ENCODE measurements around the gene DUS2.
"Not testable (repeated sequence)": the region's sequence is repeated elsewhere in the genome, so short reads cannot be mapped to it uniquely, and the experiment has no call there.

The DUS2 gene

GRCh38 chr16:68097895-68098294, 74.8 kb downstream of the DUS2 start:
- Histone ChIP-seq H3K4me3 (ENCODE audit: low read length) (no peak overlapping the region), H3K27me3 (ENCODE audit: insufficient read depth, low read length) (no peaks in the 10 kb centered on the region), H3K4me1 (ENCODE audit: insufficient read depth, low read length) (peaks cover 22% of the 10 kb centered on the region), H3K9ac (ENCODE audit: low read depth, low read length) (no peak overlapping the region), H3K9me3 (ENCODE audit: insufficient read depth, low read depth, low read length) (no peaks in the 10 kb centered on the region), H3K27ac (ENCODE audit: low read depth, low read length) (no peak overlapping the region), H3K36me3 (ENCODE audit: insufficient read depth, low read length) (no peaks in the 10 kb centered on the region)
- 98% methylated on average over 2 of the region's 3 CpGs for WGBS

- no peak overlapping the region for H3K4me3 ChIP-seq (ENCODE audit: low read length)
- H3K36me3 ChIP-seq (ENCODE audit: insufficient read depth, low read length) = no peaks in the 10 kb centered on the region
- peaks cover 6% of the 10 kb centered on the region; the same call in 1 of the 2 replicates for H3K4me1 ChIP-seq (ENCODE audit: insufficient read depth, low read length)
- H3K9me3 ChIP-seq (ENCODE audit: insufficient read depth, low read depth, low read length) = no peaks in the 10 kb centered on the region
- 97% methylated on average over 4 of the region's 4 CpGs for WGBS
- no peaks in the 10 kb centered on the region for H3K27me3 ChIP-seq (ENCODE audit: insufficient read depth, low read length)
- H3K9ac ChIP-seq (ENCODE audit: low read depth, low read length) = no peak overlapping the region
- H3K27ac ChIP-seq (ENCODE audit: low read depth, low read length) = no peak overlapping the region
These were observed 77.4 kb downstream of the DUS2 start for GRCh38 chr16:68100488-68100887.

GRCh38 chr16:68105611-68106010, 82.5 kb downstream of the DUS2 start:
- Histone ChIP-seq H3K9me3 (ENCODE audit: insufficient read depth, low read depth, low read length) (0 out of 2 replicates have a peak, but pooled peaks cover 2% of the 10 kb centered on the region), H3K4me1 (ENCODE audit: insufficient read depth, low read length) (peaks cover 4% of the 10 kb centered on the region; the same call in 1 of the 2 replicates)
- WGBS = 92% methylated on average over 3 of the region's 3 CpGs

DNA sequence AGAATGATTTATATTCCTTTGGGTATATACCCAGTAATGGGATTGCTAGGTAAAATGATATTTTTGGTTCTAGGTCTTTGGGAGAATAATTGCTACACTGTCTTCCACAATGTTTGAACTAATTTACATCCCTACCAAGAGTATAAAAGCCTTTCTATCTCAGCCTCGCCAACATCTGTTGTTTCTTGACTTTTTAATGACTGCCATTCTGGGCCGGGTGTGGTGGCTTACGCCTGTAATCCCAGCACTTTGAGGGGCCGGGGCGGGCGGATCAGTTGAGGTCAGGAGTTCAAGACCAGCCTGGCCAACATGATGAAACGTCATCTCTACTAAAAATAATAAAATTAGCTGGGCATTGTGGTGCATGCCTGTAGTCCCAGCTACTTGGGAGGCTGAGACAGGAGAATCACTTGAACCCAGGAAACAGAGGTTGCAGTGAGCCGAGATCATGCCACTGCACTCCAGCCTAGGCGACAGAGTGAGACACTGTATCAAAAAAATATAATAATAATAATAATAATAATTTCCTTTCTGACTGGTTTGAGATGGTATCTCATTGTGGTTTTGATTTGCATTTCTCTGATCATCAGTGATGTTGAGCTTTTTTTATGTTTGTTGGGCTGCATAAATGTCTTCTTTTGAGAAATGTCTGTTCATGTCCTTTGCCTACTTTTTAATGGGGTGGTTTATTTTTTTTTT, 84.3 kb downstream of the DUS2 start:
- H3K27ac ChIP-seq (ENCODE audit: low read depth, low read length); H3K4me3 ChIP-seq (ENCODE audit: low read length); H3K9ac ChIP-seq (ENCODE audit: low read depth, low read length); H3K4me1 ChIP-seq (ENCODE audit: insufficient read depth, low read length); H3K27me3 ChIP-seq (ENCODE audit: insufficient read depth, low read length); H3K9me3 ChIP-seq (ENCODE audit: insufficient read depth, low read depth, low read length); H3K36me3 ChIP-seq (ENCODE audit: insufficient read depth, low read length): not testable (repeated sequence)
- 95% methylated on average over 7 of the region's 9 CpGs for WGBS

More at GRCh38 chr16:68105611-68106010, 82.5 kb downstream of the DUS2 start:
- H3K9ac ChIP-seq (ENCODE audit: low read depth, low read length) = no peak overlapping the region
- no peak overlapping the region for H3K27ac ChIP-seq (ENCODE audit: low read depth, low read length)
- H3K4me3 ChIP-seq (ENCODE audit: low read length) = no peak overlapping the region
- no peaks in the 10 kb centered on the region for H3K27me3 ChIP-seq (ENCODE audit: insufficient read depth, low read length)
- no peaks in the 10 kb centered on the region for H3K36me3 ChIP-seq (ENCODE audit: insufficient read depth, low read length)

DNA sequence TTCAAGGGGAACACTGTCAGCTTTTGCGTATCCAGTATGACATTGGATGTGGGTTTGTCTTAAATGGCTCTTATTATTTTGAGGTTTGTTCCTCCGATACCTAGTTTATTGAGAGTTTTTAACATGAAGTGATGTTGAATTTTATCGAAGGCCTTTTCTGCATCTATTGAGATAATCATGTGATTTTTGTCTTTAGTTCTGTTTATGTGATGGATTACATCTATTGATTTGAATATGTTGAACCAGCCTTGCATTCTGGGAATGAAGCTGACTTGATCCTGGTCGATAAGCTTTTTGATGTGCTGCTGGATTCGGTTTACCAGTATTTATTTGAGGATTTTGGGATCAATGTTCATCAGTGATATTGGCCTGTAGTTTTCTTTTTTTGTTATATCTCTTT, 86.1 kb downstream of the DUS2 start:
- not testable (repeated sequence) for H3K27me3 ChIP-seq (ENCODE audit: insufficient read depth, low read length)

GRCh38 chr16:68110611-68111010, 87.5 kb downstream of the DUS2 start:
- 88% methylated on average over 2 of the region's 2 CpGs for WGBS
- H3K9ac ChIP-seq (ENCODE audit: low read depth, low read length) = not testable (repeated sequence)

More for the DNA sequence above, 86.1 kb downstream of the DUS2 start:
- not testable (repeated sequence) for H3K4me1 ChIP-seq (ENCODE audit: insufficient read depth, low read length); H3K4me3 ChIP-seq (ENCODE audit: low read length); H3K9ac ChIP-seq (ENCODE audit: low read depth, low read length); H3K9me3 ChIP-seq (ENCODE audit: insufficient read depth, low read depth, low read length); H3K36me3 ChIP-seq (ENCODE audit: insufficient read depth, low read length); H3K27ac ChIP-seq (ENCODE audit: low read depth, low read length)
- WGBS = 96% methylated on average over 5 of the region's 5 CpGs

DNA sequence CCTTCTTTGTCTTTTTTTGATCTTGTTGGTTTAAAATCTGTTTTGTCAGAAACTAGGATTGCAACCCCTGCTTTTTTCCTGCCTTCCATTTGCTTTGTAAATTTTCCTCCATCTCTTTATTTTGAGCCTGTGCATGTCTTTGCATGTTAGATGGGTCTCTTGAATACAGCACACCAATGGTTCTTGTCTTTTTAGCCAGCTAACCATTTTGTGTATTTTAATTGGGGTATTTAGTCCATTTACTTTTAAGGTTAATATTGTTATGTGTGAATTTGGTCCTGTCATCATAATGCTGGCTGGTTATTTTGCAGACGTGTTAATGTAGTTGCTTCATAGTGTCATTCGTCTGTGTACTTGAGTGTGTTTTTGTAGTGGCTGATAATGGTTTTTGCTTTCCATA, 88.3 kb downstream of the DUS2 start:
- Histone ChIP-seq H3K9ac (ENCODE audit: low read depth, low read length) (no peak overlapping the region), H3K4me3 (ENCODE audit: low read length) (no peak overlapping the region), H3K9me3 (ENCODE audit: insufficient read depth, low read depth, low read length) (0 out of 2 replicates have a peak, but pooled peaks cover 5% of the 10 kb centered on the region), H3K36me3 (ENCODE audit: insufficient read depth, low read length) (no peaks in the 10 kb centered on the region), H3K4me1 (ENCODE audit: insufficient read depth, low read length) (no peaks in the 10 kb centered on the region), H3K27ac (ENCODE audit: low read depth, low read length) (no peak overlapping the region), H3K27me3 (ENCODE audit: insufficient read depth, low read length) (no peaks in the 10 kb centered on the region)
- 91% methylated on average over 2 of the region's 2 CpGs for WGBS

More at GRCh38 chr16:68110611-68111010, 87.5 kb downstream of the DUS2 start:
- H3K27ac ChIP-seq (ENCODE audit: low read depth, low read length); H3K4me1 ChIP-seq (ENCODE audit: insufficient read depth, low read length); H3K9me3 ChIP-seq (ENCODE audit: insufficient read depth, low read depth, low read length); H3K36me3 ChIP-seq (ENCODE audit: insufficient read depth, low read length); H3K4me3 ChIP-seq (ENCODE audit: low read length); H3K27me3 ChIP-seq (ENCODE audit: insufficient read depth, low read length): not testable (repeated sequence)

DNA sequence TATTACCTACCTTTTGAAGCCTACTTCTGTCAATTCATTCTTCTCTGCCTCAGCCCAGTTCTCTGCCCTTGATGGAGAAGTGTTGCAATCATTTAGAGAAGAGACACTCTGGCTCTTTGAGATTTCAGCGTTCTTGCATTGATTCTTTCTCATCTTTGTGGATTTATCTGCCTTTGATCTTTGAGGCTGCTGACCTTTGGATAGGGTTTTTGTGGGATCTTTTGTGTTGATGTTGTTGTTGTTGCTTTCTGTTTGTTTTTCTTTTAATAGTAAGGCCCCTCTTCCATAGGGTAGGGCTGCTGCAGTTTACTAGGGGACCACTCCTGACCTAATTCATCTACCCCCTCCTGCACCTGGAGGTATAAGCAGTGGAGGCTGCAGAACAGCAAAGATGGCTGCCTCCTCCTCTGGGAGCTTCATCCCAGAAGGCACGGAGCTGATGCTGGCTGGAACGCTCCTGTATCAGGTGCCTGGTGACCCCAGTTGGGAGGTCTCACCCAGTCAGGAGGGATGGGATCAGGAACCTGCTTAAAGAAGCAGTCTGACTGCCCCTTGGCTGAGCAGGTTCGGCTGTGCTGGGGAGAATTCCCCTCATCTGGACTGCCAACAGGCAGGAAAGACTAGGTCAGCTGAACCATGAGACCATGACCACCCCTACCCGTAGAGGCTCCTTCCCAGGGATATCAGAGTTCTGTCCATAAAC, 90.1 kb downstream of the DUS2 start:
- Histone ChIP-seq H3K9me3 (ENCODE audit: insufficient read depth, low read depth, low read length) (0 out of 2 replicates have a peak, but pooled peaks cover 4% of the 10 kb centered on the region), H3K27ac (ENCODE audit: low read depth, low read length) (no peak overlapping the region), H3K27me3 (ENCODE audit: insufficient read depth, low read length) (no peaks in the 10 kb centered on the region), H3K9ac (ENCODE audit: low read depth, low read length) (no peak overlapping the region), H3K4me1 (ENCODE audit: insufficient read depth, low read length) (no peaks in the 10 kb centered on the region), H3K36me3 (ENCODE audit: insufficient read depth, low read length) (no peaks in the 10 kb centered on the region), H3K4me3 (ENCODE audit: low read length) (no peak overlapping the region)
- WGBS = 90% methylated on average over 5 of the region's 5 CpGs

- no peak overlapping the region for H3K9ac ChIP-seq (ENCODE audit: low read depth, low read length)
- WGBS = 94% methylated on average over 12 of the region's 12 CpGs
These were observed 90.7 kb downstream of the DUS2 start for GRCh38 chr16:68113765-68114240.

DNA sequence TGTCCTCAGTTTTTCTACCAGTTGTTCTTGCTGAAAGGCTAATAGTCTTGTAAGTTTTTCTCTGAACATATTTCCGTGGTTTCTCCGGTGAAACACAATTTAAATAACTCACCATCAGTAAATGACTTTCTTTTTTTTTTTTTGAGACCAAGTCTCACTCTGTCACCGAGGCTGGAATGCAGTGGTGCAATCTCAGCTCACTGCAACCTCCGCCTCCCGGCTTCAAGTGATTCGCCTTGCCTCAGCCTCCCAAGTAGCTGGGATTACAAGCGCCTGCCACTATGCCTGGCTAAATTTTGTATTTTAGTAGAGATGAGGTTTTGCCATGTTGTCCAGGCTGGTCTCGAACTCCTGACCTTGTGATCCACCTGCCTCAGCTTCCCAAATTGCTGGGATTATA, 91.9 kb downstream of the DUS2 start:
- 97% methylated on average over 8 of the region's 8 CpGs for WGBS
- not testable (repeated sequence) for H3K27me3 ChIP-seq (ENCODE audit: insufficient read depth, low read length)

More at GRCh38 chr16:68113765-68114240, 90.7 kb downstream of the DUS2 start:
- no peaks in the 10 kb centered on the region for H3K36me3 ChIP-seq (ENCODE audit: insufficient read depth, low read length)
- no peaks in the 10 kb centered on the region for H3K4me1 ChIP-seq (ENCODE audit: insufficient read depth, low read length)
- H3K27ac ChIP-seq (ENCODE audit: low read depth, low read length) = no peak overlapping the region
- H3K9me3 ChIP-seq (ENCODE audit: insufficient read depth, low read depth, low read length) = 0 out of 2 replicates have a peak, but pooled peaks cover 3% of the 10 kb centered on the region
- no peak overlapping the region for H3K4me3 ChIP-seq (ENCODE audit: low read length)
- no peaks in the 10 kb centered on the region for H3K27me3 ChIP-seq (ENCODE audit: insufficient read depth, low read length)

GRCh38 chr16:68115851-68116250, 92.8 kb downstream of the DUS2 start:
- Histone ChIP-seq H3K27me3 (ENCODE audit: insufficient read depth, low read length) (no peaks in the 10 kb centered on the region), H3K27ac (ENCODE audit: low read depth, low read length) (no peak overlapping the region), H3K9ac (ENCODE audit: low read depth, low read length) (no peak overlapping the region), H3K4me3 (ENCODE audit: low read length) (no peak overlapping the region), H3K9me3 (ENCODE audit: insufficient read depth, low read depth, low read length) (0 out of 2 replicates have a peak, but pooled peaks cover 2% of the 10 kb centered on the region), H3K36me3 (ENCODE audit: insufficient read depth, low read length) (no peaks in the 10 kb centered on the region), H3K4me1 (ENCODE audit: insufficient read depth, low read length) (no peaks in the 10 kb centered on the region)
- WGBS = 100% methylated on average over 1 of the region's 2 CpGs

More for the DNA sequence above, 91.9 kb downstream of the DUS2 start:
- H3K36me3 ChIP-seq (ENCODE audit: insufficient read depth, low read length); H3K9me3 ChIP-seq (ENCODE audit: insufficient read depth, low read depth, low read length); H3K27ac ChIP-seq (ENCODE audit: low read depth, low read length); H3K9ac ChIP-seq (ENCODE audit: low read depth, low read length); H3K4me1 ChIP-seq (ENCODE audit: insufficient read depth, low read length); H3K4me3 ChIP-seq (ENCODE audit: low read length): not testable (repeated sequence)
